H1 (cell line): ENCODE measurements around the gene SSH2. TPM values are rescaled to one million over a fixed set of nuclear protein-coding genes. Genes with fewer than 3 reads are reported as not detected.

Experiments
- CTCF ChIA-PET: fragments of 300-600 bp; sonication (Branson Sonifier 250); formaldehyde crosslinking; loops from one replicate; lab custom pipeline; 2021; ENCODE audit not compliant: partially characterized antibody; lab: Charles Lee
- POLR2A ChIA-PET: fragments of 300-600 bp; sonication (Branson Sonifier 250); formaldehyde crosslinking; loops from one replicate; lab custom pipeline; 2021; ENCODE audit warnings: inconsistent platforms; ENCODE audit not compliant: partially characterized antibody; lab: Charles Lee
- DNase-seq, 2 experiments: peaks; one replicate each; pipeline versions ENCODE4 v3.0.0 to v3.0.0-alpha.2; 2010 to 2022; ENCODE audit warnings: low spot score in 2 of 2, low read depth in 1 of 2, mixed read lengths in 1 of 2
- FAIRE-seq: peaks from 2 replicates; lab custom pipeline; 2011; peaks lifted over from hg19 to GRCh38; lab: Jason Lieb, UNC
- H2AFZ ChIP-seq: 2 replicates; pipeline ENCODE4 v1.8.1; 2012; ENCODE audit warnings: low read length, inconsistent platforms
- H2AK5ac ChIP-seq: 2 replicates; pipeline ENCODE4 v1.6.1; 2013; ENCODE audit warnings: low read depth, low read length
- H2BK120ac ChIP-seq: replicated peaks from 2 replicates; pipeline ENCODE3; 2013; ENCODE audit warnings: low read depth, low read length, inconsistent platforms
- H2BK12ac ChIP-seq: 2 replicates; pipeline ENCODE4 v1.6.1; 2013; ENCODE audit warnings: low read depth, low read length
- H2BK15ac ChIP-seq: 2 replicates; pipeline ENCODE4 v1.6.1; 2013; ENCODE audit warnings: low read length
- H2BK20ac ChIP-seq: 2 replicates; pipeline ENCODE4 v1.6.1; 2013; ENCODE audit warnings: low read length
- H2BK5ac ChIP-seq: 2 replicates; pipeline ENCODE4 v1.6.1; 2013; ENCODE audit warnings: low read depth, low read length
- H3K14ac ChIP-seq: 2 replicates; pipeline ENCODE4 v1.6.1; 2013; ENCODE audit warnings: inconsistent platforms; ENCODE audit not compliant: insufficient read length
- H3K18ac ChIP-seq: 2 replicates; pipeline ENCODE4 v1.6.1; 2013; ENCODE audit warnings: low read length; ENCODE audit errors: extremely low read depth
- H3K23ac ChIP-seq: 2 replicates; pipeline ENCODE4 v1.6.1; 2013; ENCODE audit warnings: inconsistent platforms; ENCODE audit not compliant: insufficient read length
- H3K23me2 ChIP-seq: 2 replicates; pipeline ENCODE4 v1.6.1; 2013; ENCODE audit warnings: low read depth, low read length
- H3K27ac ChIP-seq: 2 replicates; pipeline ENCODE4 v1.6.1; 2011; ENCODE audit warnings: low read depth, low read length, inconsistent platforms
- H3K27me3 ChIP-seq, 4 experiments: replicated peaks in 1 of 4; 1 replicate in 1 of 4; 2 replicates in 3 of 4; pipeline versions ENCODE4 v1.6.1 to v1.8.1; 2011 to 2013; ENCODE audit warnings: low read length in 3 of 4, mild to moderate bottlenecking in 3 of 4, inconsistent platforms in 2 of 4, mixed read lengths in 2 of 4, moderate library complexity in 1 of 4; ENCODE audit not compliant: control insufficient read depth in 3 of 4, insufficient read depth in 3 of 4; ENCODE audit errors: extremely low read depth in 1 of 4
- H3K36me3 ChIP-seq, 4 experiments: 2 replicates each; pipeline versions ENCODE4 v1.6.1 to v1.8.1; 2011 to 2013; ENCODE audit warnings: mild to moderate bottlenecking in 4 of 4, low read length in 3 of 4, moderate library complexity in 2 of 4, control low read depth in 1 of 4, inconsistent platforms in 1 of 4; ENCODE audit not compliant: insufficient read depth in 4 of 4, control insufficient read depth in 2 of 4
- H3K4ac ChIP-seq: replicated peaks from 2 replicates; pipeline ENCODE3; 2013; ENCODE audit warnings: low read length, low read depth, mixed read lengths, inconsistent platforms; ENCODE audit not compliant: insufficient read length
- H3K4me1 ChIP-seq, 4 experiments: replicated peaks in 1 of 4; 1 replicate in 1 of 4; 2 replicates in 3 of 4; pipeline versions ENCODE4 v1.6.1 to v1.8.1; 2011 to 2013; ENCODE audit warnings: low read length in 3 of 4, inconsistent platforms in 2 of 4, mixed read lengths in 1 of 4; ENCODE audit not compliant: insufficient read depth in 4 of 4, control insufficient read depth in 3 of 4
- H3K4me2 ChIP-seq, 2 experiments: 2 replicates each; pipeline versions ENCODE4 v1.6.1 to v1.8.1; 2011 to 2013; ENCODE audit warnings: low read depth in 2 of 2, low read length in 2 of 2, control low read depth in 1 of 2, inconsistent platforms in 1 of 2, mild to moderate bottlenecking in 1 of 2; ENCODE audit not compliant: insufficient read depth in 1 of 2
- H3K4me3 ChIP-seq, 4 experiments: fragments of 200-600, 300-600 bp in 1 of 4; sonication (generic), shearing (Covaris generic), sonication (Bioruptor Twin) in 1 of 4; 2 replicates each; pipeline versions ENCODE4 v1.5.1 to v1.8.1; 2011 to 2016; ENCODE audit warnings: low read length in 4 of 4, low read depth in 3 of 4, control low read depth in 2 of 4, inconsistent platforms in 2 of 4, mild to moderate bottlenecking in 2 of 4, mixed read lengths in 1 of 4, moderate library complexity in 1 of 4; ENCODE audit not compliant: insufficient read depth in 2 of 4; ENCODE audit errors: extremely low read depth in 1 of 4
- H3K56ac ChIP-seq: replicated peaks from 2 replicates; pipeline ENCODE3; 2013; ENCODE audit warnings: low read depth, mild to moderate bottlenecking, mixed read lengths, low read length, inconsistent platforms; ENCODE audit not compliant: insufficient read length
- H3K79me1 ChIP-seq: 2 replicates; pipeline ENCODE4 v1.6.1; 2013; ENCODE audit warnings: low read depth, low read length, control low read depth
- H3K79me2 ChIP-seq, 2 experiments: 2 replicates each; pipeline versions ENCODE4 v1.6.1 to v1.8.1; 2012 to 2013; ENCODE audit warnings: low read length in 2 of 2, mild to moderate bottlenecking in 2 of 2, inconsistent platforms in 1 of 2; ENCODE audit not compliant: insufficient read depth in 2 of 2, control insufficient read depth in 1 of 2
- H3K9ac ChIP-seq, 4 experiments: replicated peaks in 1 of 4; 1 replicate in 1 of 4; 2 replicates in 3 of 4; pipeline versions ENCODE4 v1.6.1 to v1.8.1; 2011 to 2013; ENCODE audit warnings: low read depth in 3 of 4, low read length in 3 of 4, control low read depth in 2 of 4, mild to moderate bottlenecking in 2 of 4, moderate library complexity in 2 of 4, inconsistent platforms in 1 of 4; ENCODE audit errors: extremely low read depth in 1 of 4
- H3K9me3 ChIP-seq, 2 experiments: 2 replicates each; pipeline versions ENCODE4 v1.6.1 to v1.8.1; 2012 to 2013; ENCODE audit warnings: mild to moderate bottlenecking in 2 of 2, moderate library complexity in 2 of 2, control low read depth in 1 of 2, inconsistent platforms in 1 of 2, low read depth in 1 of 2, low read length in 1 of 2, mixed read lengths in 1 of 2; ENCODE audit not compliant: insufficient read depth in 2 of 2
- H4K20me1 ChIP-seq, 2 experiments: replicated peaks in 1 of 2; 2 replicates each; pipeline versions ENCODE3 to v1.8.1; 2011 to 2013; ENCODE audit warnings: inconsistent platforms in 2 of 2, low read length in 2 of 2, mild to moderate bottlenecking in 1 of 2; ENCODE audit not compliant: insufficient read depth in 2 of 2, control insufficient read depth in 1 of 2
- H4K5ac ChIP-seq: 2 replicates; pipeline ENCODE4 v1.6.1; 2013; ENCODE audit warnings: low read length, low read depth, mixed read lengths, inconsistent platforms; ENCODE audit not compliant: insufficient read length
- H4K8ac ChIP-seq: 2 replicates; pipeline ENCODE4 v1.8.0; 2013; ENCODE audit warnings: mild to moderate bottlenecking, moderate library complexity, low read length, inconsistent platforms; ENCODE audit not compliant: insufficient read depth; ENCODE audit errors: extremely low read depth
- H4K91ac ChIP-seq: replicated peaks from 2 replicates; pipeline ENCODE3; 2013; ENCODE audit warnings: low read length, mixed read lengths, inconsistent platforms; ENCODE audit not compliant: insufficient read length
- HDAC6 ChIP-seq: IDR thresholded peaks from one replicate; pipeline ENCODE4 v1.7.1; 2012; ENCODE audit warnings: low read depth, mild to moderate bottlenecking, inconsistent platforms, low read length, moderate library complexity
- SP1 ChIP-seq: IDR thresholded peaks from 2 replicates; pipeline ENCODE4 v1.6.1; 2011; ENCODE audit warnings: low read depth, low read length
- SP2 ChIP-seq: IDR thresholded peaks from 2 replicates; pipeline ENCODE4 v1.6.1; 2012; ENCODE audit warnings: mild to moderate bottlenecking, low read length, inconsistent platforms
- SUZ12 ChIP-seq: fragments of 200-600 bp; sonication (generic); IDR thresholded peaks from 2 replicates; pipeline ENCODE4 v1.6.1; 2012; ENCODE audit warnings: mild to moderate bottlenecking, inconsistent platforms, low read length, moderate library complexity, mixed read lengths
- TAF7 ChIP-seq: optimal IDR thresholded peaks from 2 replicates; pipeline ENCODE3; 2011; ENCODE audit warnings: low read depth, mild to moderate bottlenecking, inconsistent platforms, low read length, moderate library complexity, borderline replicate concordance
- YY1 ChIP-seq: IDR thresholded peaks from 2 replicates; pipeline ENCODE4 v1.6.1; 2011; ENCODE audit warnings: low read depth, mild to moderate bottlenecking, low read length
- WGBS, 2 experiments: shearing (Covaris generic) in 1 of 2; methylation state at CpG; one replicate each; pipeline versions ENCODE4 v1.1.6 to v1.1.7; 2013 to 2015; ENCODE audit warnings: low lambda C conversion rate in 2 of 2, mixed read lengths in 2 of 2, inconsistent platforms in 1 of 2, low coverage in 1 of 2, missing lambda C conversion rate in 1 of 2; ENCODE audit not compliant: insufficient replicate concordance in 2 of 2, insufficient coverage in 1 of 2, insufficient read length in 1 of 2; ENCODE audit errors: extremely low coverage in 1 of 2, missing lambda C conversion rate in 1 of 2; 5-methylcytosine and 5-hydroxymethylcytosine counted together
- polyA plus RNA-seq, 7 experiments: library from polyadenylated mRNA; depleted of rRNA in 3 of 7; stranded (reverse) in 5 of 7; unstranded in 2 of 7; fragments of >200 nt in 5 of 7; fragments of 200-250 nt in 2 of 7; gene quantifications; 1 replicate in 5 of 7; 2 replicates in 1 of 7; 4 replicates in 1 of 7; pipeline versions ENCODE4 v1.2.1 to v1.2.3, GENCODE V29; 2011 to 2013; ENCODE audit warnings: missing spikeins in 2 of 7, mixed read lengths in 2 of 7
- total RNA-seq: library from RNA; stranded (reverse); fragmentation: NEBNext Ultra II Directional; extraction: Animal tissue kit (Norgen Biotek cat#: 25700); gene quantifications from 2 replicates; pipeline ENCODE4 v1.2.1, GENCODE V29; 2021

The SSH2 gene
- total and polyA plus RNA-seq, 2 of the 8 experiments (the other 6 are each of a cell fraction or from before 2014, with no cell fraction given) = 5.2 to 15.9 TPM

- Histone ChIP-seq H2BK5ac (no peak overlapping the region), H2AK5ac (no peak overlapping the region), H3K27me3 (peaks cover 0 to 12% (median 1%) of the 10 kb centered on the region in 4 experiments; a peak in 2 of 7 replicates), H4K20me1 (no peaks in the 10 kb centered on the region), H3K4me3 (no peak overlapping the region), H3K36me3 (no peaks in the 10 kb centered on the region), H3K14ac (no peak overlapping the region), H3K23ac (no peak overlapping the region), H2BK12ac (no peak overlapping the region), H3K56ac (no peak overlapping the region), H3K18ac (no peak overlapping the region), H2BK15ac (no peak overlapping the region), H3K4me1 (peaks cover 0 to 3% (median 2%) of the 10 kb centered on the region in 4 experiments; a peak in 5 of 7 replicates), H4K5ac (no peak overlapping the region), H2BK120ac (no peak overlapping the region), H3K9ac (no peak overlapping the region), H3K4me2 (no peak overlapping the region)
- no CpG with 5 or more reads among the region's 4 CpGs for WGBS, 2 experiments
- CTCF ChIA-PET = interaction anchor here (0.7 kb wide), 1 partner anchor 406 kb away, joined by 3 read pairs; no protein-coding TSS in a partner anchor
- no peak for TF ChIP-seq SP1
- no peak for TF ChIP-seq YY1
- no peak for TF ChIP-seq SUZ12
- TF ChIP-seq HDAC6 = no peak
- no peak for TF ChIP-seq TAF7
- no peak for TF ChIP-seq SP2
- TF ChIP-seq, all 59 proteins: peak for 0
- Histone ChIP-seq H4K91ac (no peak overlapping the region), H4K8ac (no peak overlapping the region), H3K27ac (no peak overlapping the region), H3K4ac (no peak overlapping the region), H2AFZ (no peak overlapping the region), H3K9me3 (no peaks in the 10 kb centered on the region), H3K23me2 (peaks cover 9% of the 10 kb centered on the region), H3K79me1 (no peaks in the 10 kb centered on the region), H3K79me2 (no peaks in the 10 kb centered on the region), H2BK20ac (no peak overlapping the region)
- FAIRE-seq (no peak), DNase-seq (no peak)
- POLR2A ChIA-PET = no interaction called here
Observed at GRCh38 chr17:29757788-29758187, 172.2 kb downstream of the SSH2 start.
